ENCODE data around the gene GNG14. TPM values are rescaled to one million over a fixed set of nuclear protein-coding genes. Genes with fewer than 3 reads are reported as not detected.

GNG14 gene
- total and polyA plus RNA-seq, 2 donors (not counting 1 experiment from before 2014, with no cell fraction given), result not detected

- H3K4me3 Mint-ChIP-seq, result peak overlapping the region; percentile 45
- H3K4me1 ChIP-seq (ENCODE audit: control insufficient read depth in 2 of 2, insufficient read depth in 2 of 2, low read length in 2 of 2), result peaks cover 0 to 10% of the 10 kb centered on the region in 2 donors
- intact Hi-C loops (cut with micrococcal nuclease), result no loop called here
- peaks cover 4% of the 10 kb centered on the region for H3K79me2 ChIP-seq (ENCODE audit: control insufficient read depth, insufficient read depth, low read length)
- H3K36me3 ChIP-seq (replicated peaks in 1 of 2; ENCODE audit: control extremely low read depth in 1 of 2, control insufficient read depth in 1 of 2, extremely low read depth in 1 of 2, insufficient read depth in 2 of 2, low read length in 1 of 2), result peaks cover 0 to 41% of the 10 kb centered on the region in 2 experiments
- H3K27ac Mint-ChIP-seq, result no peak overlapping the region
- no peak overlapping the region for H2AFZ ChIP-seq (ENCODE audit: insufficient read depth, low read depth, low read length, poor library complexity, severe bottlenecking)
- no peak overlapping the region for H3K4me3 ChIP-seq (ENCODE audit: control extremely low read depth in 1 of 5, extremely low read depth in 1 of 5, insufficient read depth in 1 of 5, low read depth in 2 of 5, low read length in 4 of 5)
- no peaks in the 10 kb centered on the region for H3K9me3 Mint-ChIP-seq (ENCODE audit: insufficient read depth)
- peaks cover 7% of the 10 kb centered on the region for H4K20me1 ChIP-seq (ENCODE audit: control insufficient read depth, insufficient read depth, low read length, poor library complexity, severe bottlenecking)
- peaks cover 7% of the 10 kb centered on the region for H3K4me1 Mint-ChIP-seq
- ChIA-PET POLR2A (interaction anchor here (0.6 to 0.7 kb wide), 3 partner anchors 13 to 136 kb away, joined by 3 to 9 read pairs (median 8); no protein-coding TSS in a partner anchor), CTCF (interaction anchor here (0.5 to 0.7 kb wide), 2 partner anchors 82 to 84 kb away, joined by 3 read pairs; no protein-coding TSS in a partner anchor)
- DNase-seq (peak; percentile 61), ATAC-seq (ENCODE audit: low read depth) (peak; percentile 71)
- H3K27ac ChIP-seq (ENCODE audit: low read length in 2 of 2), result peak overlapping the region in 1 of 2 donors; percentile 33
- H3K4me2 ChIP-seq (replicated peaks; ENCODE audit: low read depth, low read length, poor library complexity, severe bottlenecking), result peak overlapping the region; percentile 55
- H3K27me3 Mint-ChIP-seq, result no peaks in the 10 kb centered on the region
- no peaks in the 10 kb centered on the region for H3K27me3 ChIP-seq (replicated peaks in 1 of 4; ENCODE audit: control extremely low read depth in 1 of 4, control insufficient read depth in 3 of 4, insufficient read depth in 4 of 4, low read length in 3 of 4)
- no peak overlapping the region for H3K9ac ChIP-seq (ENCODE audit: low read length)
- no peaks in the 10 kb centered on the region for H3K9me3 ChIP-seq (ENCODE audit: control extremely low read depth in 1 of 3, control insufficient read depth in 2 of 3, insufficient read depth in 1 of 3, low read length in 2 of 3)
- no peak for TF ChIP-seq EZH2 (IDR thresholded peaks at IDR 0.05; ENCODE audit: borderline replicate concordance, insufficient read depth, low read depth, low read length, poor library complexity, severe bottlenecking)
- no peak for TF ChIP-seq CTCF (IDR thresholded peaks at IDR 0.05)
- 77% methylated on average over 29 of the region's 31 CpGs for WGBS (ENCODE audit: insufficient coverage)
Observed at GRCh38 chr19:12647490-12648071, 40.2 kb upstream of the GNG14 start.

GRCh38 chr19:12648088-12648487 is 39.7 kb upstream of the GNG14 start:
- TF ChIP-seq CTCF (IDR thresholded peaks at IDR 0.05) (no peak), EZH2 (IDR thresholded peaks at IDR 0.05; ENCODE audit: borderline replicate concordance, insufficient read depth, low read depth, low read length, poor library complexity, severe bottlenecking) (no peak)
- Mint-ChIP-seq H3K27ac (no peak overlapping the region), H3K9me3 (ENCODE audit: insufficient read depth) (no peaks in the 10 kb centered on the region), H3K27me3 (no peaks in the 10 kb centered on the region), H3K4me3 (no peak overlapping the region), H3K4me1 (peaks cover 7% of the 10 kb centered on the region)
- intact Hi-C loops (cut with micrococcal nuclease), result no loop called here
- Histone ChIP-seq H4K20me1 (ENCODE audit: control insufficient read depth, insufficient read depth, low read length, poor library complexity, severe bottlenecking) (peaks cover 7% of the 10 kb centered on the region), H3K79me2 (ENCODE audit: control insufficient read depth, insufficient read depth, low read length) (peaks cover 4% of the 10 kb centered on the region), H3K4me2 (replicated peaks; ENCODE audit: low read depth, low read length, poor library complexity, severe bottlenecking) (peak overlapping the region; percentile 55), H3K9me3 (ENCODE audit: control extremely low read depth in 1 of 3, control insufficient read depth in 2 of 3, insufficient read depth in 1 of 3, low read length in 2 of 3) (no peaks in the 10 kb centered on the region), H2AFZ (ENCODE audit: insufficient read depth, low read depth, low read length, poor library complexity, severe bottlenecking) (no peak overlapping the region), H3K9ac (ENCODE audit: low read length) (no peak overlapping the region), H3K27me3 (replicated peaks in 1 of 4; ENCODE audit: control extremely low read depth in 1 of 4, control insufficient read depth in 3 of 4, insufficient read depth in 4 of 4, low read length in 3 of 4) (no peaks in the 10 kb centered on the region), H3K27ac (ENCODE audit: low read length in 2 of 2) (peak overlapping the region in 1 of 2 donors; percentile 33), H3K36me3 (replicated peaks in 1 of 2; ENCODE audit: control extremely low read depth in 1 of 2, control insufficient read depth in 1 of 2, extremely low read depth in 1 of 2, insufficient read depth in 2 of 2, low read length in 1 of 2) (peaks cover 0 to 41% of the 10 kb centered on the region in 2 experiments), H3K4me1 (ENCODE audit: control insufficient read depth in 2 of 2, insufficient read depth in 2 of 2, low read length in 2 of 2) (peaks cover 0 to 10% of the 10 kb centered on the region in 2 donors), H3K4me3 (ENCODE audit: control extremely low read depth in 1 of 5, extremely low read depth in 1 of 5, insufficient read depth in 1 of 5, low read depth in 2 of 5, low read length in 4 of 5) (no peak overlapping the region)
- WGBS (ENCODE audit: insufficient coverage), result 81% methylated on average over 29 of the region's 29 CpGs
- ChIA-PET POLR2A (no interaction called here), CTCF (no interaction called here)
- ATAC-seq (ENCODE audit: low read depth) (no peak), DNase-seq (no peak)

Data from B cell (primary cell).